Left hindlimb (tissue), 1 donor: ENCODE measurements around the gene MT1E.
"Not testable (repeated sequence)": the region's sequence is repeated elsewhere in the genome, so short reads cannot be mapped to it uniquely, and the experiment has no call there.

ENCODE experiments used
- DNase-seq: peaks from one replicate; pipeline ENCODE4 v3.0.0-alpha.2; 2018

The MT1E gene

GRCh38 chr16:56607675-56608042 is 17.9 kb upstream of the MT1E start:
- no peak for DNase-seq

GRCh38 chr16:56608043-56608875 is 17.3 kb upstream of the MT1E start, which contains the start of gene MT2A:
Gene MT2A (plus strand): TSS chr16:56608584. CDS start chr16:56608656, 72 bp downstream.
- peak; percentile 93 for DNase-seq

- no peak for DNase-seq
Measured at GRCh38 chr16:56608876-56609462, 16.6 kb upstream of the MT1E start.

GRCh38 chr16:56609463-56609921 is 16.1 kb upstream of the MT1E start:
- DNase-seq: peak; percentile 58

GRCh38 chr16:56610017-56610608 is 15.5 kb upstream of the MT1E start:
- peak; percentile 51 for DNase-seq

- no peak for DNase-seq
Measured at GRCh38 chr16:56610609-56611111, 14.9 kb upstream of the MT1E start.

GRCh38 chr16:56611281-56611833 is 14.2 kb upstream of the MT1E start:
- DNase-seq: no peak

GRCh38 chr16:56613706-56614105 is 11.9 kb upstream of the MT1E start:
- DNase-seq: no peak

GRCh38 chr16:56614549-56614991 is 11.0 kb upstream of the MT1E start:
- DNase-seq: no peak

- DNase-seq: no peak
Measured at GRCh38 chr16:56615353-56615752, 10.2 kb upstream of the MT1E start.

- DNase-seq: no peak
Measured at GRCh38 chr16:56616608-56617211, 8.9 kb upstream of the MT1E start.

- peak; percentile 81 for DNase-seq
Measured at GRCh38 chr16:56617212-56618085, 8.1 kb upstream of the MT1E start.

- no peak for DNase-seq
Measured at GRCh38 chr16:56618138-56618537, 7.4 kb upstream of the MT1E start.

- no peak for DNase-seq
Measured at GRCh38 chr16:56620339-56620897, 5.2 kb upstream of the MT1E start.

- DNase-seq: not testable (repeated sequence)
Measured at GRCh38 chr16:56621665-56622445, 3.7 kb upstream of the MT1E start.

GRCh38 chr16:56623184-56623583 is 2.4 kb upstream of the MT1E start:
- not testable (repeated sequence) for DNase-seq

GRCh38 chr16:56623637-56624036 is 1.9 kb upstream of the MT1E start:
- DNase-seq: no peak

- DNase-seq: peak; percentile 52
Measured at GRCh38 chr16:56625943-56626654, 518 bp downstream of the MT1E start.

- DNase-seq: no peak
Measured at GRCh38 chr16:56626685-56627084, 1.1 kb downstream of the MT1E start.
